DND-41 (cell line): ENCODE measurements around the gene TMEM63C.

Source experiments
- EZH2 ChIP-seq: IDR thresholded peaks from 3 replicates; pipeline ENCODE4 v1.6.1; 2012; ENCODE audit warnings: borderline replicate concordance, low read depth, mild to moderate bottlenecking, moderate library complexity, low read length, inconsistent platforms; ENCODE audit not compliant: severe bottlenecking
- TF ChIP-seq, protein P1 (sequence below): IDR thresholded peaks from 2 replicates; pipeline ENCODE4 v1.5.1; 2012; ENCODE audit warnings: borderline replicate concordance, low read length, moderate library complexity, mild to moderate bottlenecking; ENCODE audit not compliant: poor library complexity, severe bottlenecking; ENCODE audit errors: extremely low read depth

DNA sequence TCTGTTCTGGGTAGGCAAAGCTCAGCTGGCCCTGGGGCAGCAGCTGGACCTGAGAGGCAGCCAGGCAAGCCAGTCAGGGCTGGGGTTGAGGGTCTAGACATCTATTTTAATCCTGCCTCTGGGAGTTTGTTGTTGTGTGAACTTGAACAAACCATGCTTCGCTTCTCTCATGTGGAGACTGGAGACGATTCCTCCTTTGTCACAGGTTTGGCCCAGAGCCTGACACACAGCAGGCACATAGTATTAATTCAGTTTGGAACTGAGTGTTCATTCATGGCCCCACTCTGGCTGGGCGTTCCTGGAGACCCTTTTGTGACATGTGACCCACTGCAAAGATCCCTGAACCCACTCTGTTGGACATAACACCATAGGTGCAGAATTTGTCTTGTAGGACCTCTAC is 50.1 kb downstream of the TMEM63C start:
- TF ChIP-seq, protein P1, sequence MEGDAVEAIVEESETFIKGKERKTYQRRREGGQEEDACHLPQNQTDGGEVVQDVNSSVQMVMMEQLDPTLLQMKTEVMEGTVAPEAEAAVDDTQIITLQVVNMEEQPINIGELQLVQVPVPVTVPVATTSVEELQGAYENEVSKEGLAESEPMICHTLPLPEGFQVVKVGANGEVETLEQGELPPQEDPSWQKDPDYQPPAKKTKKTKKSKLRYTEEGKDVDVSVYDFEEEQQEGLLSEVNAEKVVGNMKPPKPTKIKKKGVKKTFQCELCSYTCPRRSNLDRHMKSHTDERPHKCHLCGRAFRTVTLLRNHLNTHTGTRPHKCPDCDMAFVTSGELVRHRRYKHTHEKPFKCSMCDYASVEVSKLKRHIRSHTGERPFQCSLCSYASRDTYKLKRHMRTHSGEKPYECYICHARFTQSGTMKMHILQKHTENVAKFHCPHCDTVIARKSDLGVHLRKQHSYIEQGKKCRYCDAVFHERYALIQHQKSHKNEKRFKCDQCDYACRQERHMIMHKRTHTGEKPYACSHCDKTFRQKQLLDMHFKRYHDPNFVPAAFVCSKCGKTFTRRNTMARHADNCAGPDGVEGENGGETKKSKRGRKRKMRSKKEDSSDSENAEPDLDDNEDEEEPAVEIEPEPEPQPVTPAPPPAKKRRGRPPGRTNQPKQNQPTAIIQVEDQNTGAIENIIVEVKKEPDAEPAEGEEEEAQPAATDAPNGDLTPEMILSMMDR, result no peak
- no peak for TF ChIP-seq EZH2
